ENCODE data around the gene CCDC187. TPM values are rescaled to one million over a fixed set of nuclear protein-coding genes. Genes with fewer than 3 reads are reported as not detected.

The CCDC187 gene
- total RNA-seq, 1 experiment from 2014 or later: 0.04 TPM

GRCh38 chr9:136278894-136279293, 25.0 kb downstream of the CCDC187 start:
- no peak for TF ChIP-seq ZBTB21 (CRISPR knock-in tag; IDR thresholded peaks at IDR 0.05; ENCODE audit: borderline replicate concordance)
- TF ChIP-seq, protein P1, sequence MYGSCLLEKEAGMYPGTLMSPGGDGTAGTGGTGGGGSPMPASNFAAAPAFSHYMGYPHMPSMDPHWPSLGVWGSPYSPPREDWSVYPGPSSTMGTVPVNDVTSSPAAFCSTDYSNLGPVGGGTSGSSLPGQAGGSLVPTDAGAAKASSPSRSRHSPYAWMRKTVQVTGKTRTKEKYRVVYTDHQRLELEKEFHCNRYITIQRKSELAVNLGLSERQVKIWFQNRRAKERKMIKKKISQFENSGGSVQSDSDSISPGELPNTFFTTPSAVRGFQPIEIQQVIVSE (CRISPR knock-in tag; IDR thresholded peaks at IDR 0.05; ENCODE audit: borderline replicate concordance): no peak
- TF ChIP-seq ZNF138 (CRISPR knock-in tag; conservative IDR thresholded peaks at IDR 0.05): no peak
- no peak for TF ChIP-seq HMGA2 (CRISPR knock-in tag; IDR thresholded peaks at IDR 0.05)
- TF ChIP-seq ERG (CRISPR knock-in tag; IDR thresholded peaks at IDR 0.05): no peak
- no peak for TF ChIP-seq ZNF263 (CRISPR knock-in tag; IDR thresholded peaks at IDR 0.05; ENCODE audit: low read depth)
- TF ChIP-seq, protein P2, sequence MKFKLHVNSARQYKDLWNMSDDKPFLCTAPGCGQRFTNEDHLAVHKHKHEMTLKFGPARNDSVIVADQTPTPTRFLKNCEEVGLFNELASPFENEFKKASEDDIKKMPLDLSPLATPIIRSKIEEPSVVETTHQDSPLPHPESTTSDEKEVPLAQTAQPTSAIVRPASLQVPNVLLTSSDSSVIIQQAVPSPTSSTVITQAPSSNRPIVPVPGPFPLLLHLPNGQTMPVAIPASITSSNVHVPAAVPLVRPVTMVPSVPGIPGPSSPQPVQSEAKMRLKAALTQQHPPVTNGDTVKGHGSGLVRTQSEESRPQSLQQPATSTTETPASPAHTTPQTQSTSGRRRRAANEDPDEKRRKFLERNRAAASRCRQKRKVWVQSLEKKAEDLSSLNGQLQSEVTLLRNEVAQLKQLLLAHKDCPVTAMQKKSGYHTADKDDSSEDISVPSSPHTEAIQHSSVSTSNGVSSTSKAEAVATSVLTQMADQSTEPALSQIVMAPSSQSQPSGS (CRISPR knock-in tag; IDR thresholded peaks at IDR 0.05; ENCODE audit: borderline replicate concordance, low read depth): no peak
- no peak for TF ChIP-seq FOXP4 (CRISPR knock-in tag; IDR thresholded peaks at IDR 0.05)
- TF ChIP-seq TP53 (CRISPR knock-in tag; IDR thresholded peaks at IDR 0.05): no peak
- no peak for TF ChIP-seq HMGXB4 (CRISPR knock-in tag; IDR thresholded peaks at IDR 0.05)
- no peak for TF ChIP-seq CREM (CRISPR knock-in tag; IDR thresholded peaks at IDR 0.05)
- TF ChIP-seq ZNF317 (CRISPR knock-in tag; IDR thresholded peaks at IDR 0.05; ENCODE audit: borderline replicate concordance, low read depth): no peak
- TF ChIP-seq IRF1 (CRISPR knock-in tag; IDR thresholded peaks at IDR 0.05): no peak
- TF ChIP-seq ESRRA (CRISPR knock-in tag; IDR thresholded peaks at IDR 0.05; ENCODE audit: borderline replicate concordance): no peak
- no peak overlapping the region for H3K27ac Mint-ChIP-seq
- ATAC-seq (no peak), DNase-seq (ENCODE audit: low spot score) (no peak)
- no peaks in the 10 kb centered on the region for H3K36me3 Mint-ChIP-seq
- no peaks in the 10 kb centered on the region for H3K27me3 Mint-ChIP-seq (ENCODE audit: low read depth)
- CTCF ChIA-PET: interaction anchor here (0.6 to 1.5 kb wide), 2 partner anchors 11 to 92 kb away, joined by 3 to 10 read pairs; no protein-coding TSS in a partner anchor
- peaks cover 4% of the 10 kb centered on the region; the same call in 1 of the 2 replicates for H3K4me1 Mint-ChIP-seq
- POLR2A ChIA-PET: no interaction called here
- no peak overlapping the region for H3K4me3 Mint-ChIP-seq
- H3K9me3 Mint-ChIP-seq: peaks cover 4% of the 10 kb centered on the region; the same call in 1 of the 2 replicates

DNA sequence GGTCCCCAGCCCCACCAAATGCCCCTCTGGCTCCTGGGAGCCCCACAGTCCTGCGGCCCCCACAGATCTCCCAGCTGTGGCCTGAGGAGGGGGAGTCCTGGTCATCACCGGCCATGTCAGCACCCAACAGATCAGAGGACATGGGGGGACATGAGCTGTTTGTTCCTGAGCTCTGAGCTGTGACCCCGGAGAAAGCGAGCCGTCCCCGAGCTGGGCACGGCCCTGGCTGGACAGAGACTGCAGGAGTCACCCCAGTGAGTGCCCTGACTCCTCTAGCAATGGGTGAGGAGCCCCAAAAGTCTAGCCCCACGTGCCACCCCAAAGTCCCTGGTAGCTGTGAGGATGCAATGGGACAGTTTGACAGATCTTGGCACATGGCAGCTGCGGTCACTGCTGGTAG, 25.7 kb downstream of the CCDC187 start:
- Mint-ChIP-seq H3K27ac (no peak overlapping the region), H3K4me3 (no peak overlapping the region), H3K36me3 (no peaks in the 10 kb centered on the region), H3K4me1 (no peaks in the 10 kb centered on the region), H3K27me3 (ENCODE audit: low read depth) (no peaks in the 10 kb centered on the region), H3K9me3 (peaks cover 4% of the 10 kb centered on the region; the same call in 1 of the 2 replicates)
- DNase-seq (ENCODE audit: low spot score): no peak
- ATAC-seq: no peak
- ChIA-PET POLR2A (no interaction called here), CTCF (interaction anchor here (0.6 to 3.3 kb wide), 7 partner anchors 9 to 156 kb away, joined by 3 to 10 read pairs (median 4); no protein-coding TSS in a partner anchor)
- no peak for TF ChIP-seq PRDM15 (CRISPR knock-in tag; IDR thresholded peaks at IDR 0.05)
- TF ChIP-seq ELF4 (CRISPR knock-in tag; IDR thresholded peaks at IDR 0.05; ENCODE audit: low read depth): no peak
- no peak for TF ChIP-seq EMX1 (CRISPR knock-in tag; IDR thresholded peaks at IDR 0.05)
- no peak for TF ChIP-seq FOXJ3 (CRISPR knock-in tag; IDR thresholded peaks at IDR 0.05; ENCODE audit: borderline replicate concordance)
- TF ChIP-seq FOXP1 (CRISPR knock-in tag; IDR thresholded peaks at IDR 0.05; ENCODE audit: borderline replicate concordance): no peak
- no peak for TF ChIP-seq CTCF (IDR thresholded peaks at IDR 0.05)
